HFF-Myc (cell line): ENCODE results near the gene BMERB1.

Experiments used
- DNase-seq: peaks from one replicate; pipeline ENCODE4 v3.0.0-alpha.2; 2011; ENCODE audit warnings: low read depth; ENCODE audit errors: extremely low read depth
- H3K4me3 ChIP-seq: replicated peaks from 2 replicates; pipeline ENCODE4 v1.5.1; 2011; ENCODE audit warnings: low read depth, mild to moderate bottlenecking, control low read depth, low read length
- CTCF ChIP-seq: IDR thresholded peaks from 2 replicates; pipeline ENCODE4 v1.5.1; 2012; ENCODE audit warnings: mild to moderate bottlenecking, low read depth, low read length, control low read depth; ENCODE audit errors: missing control alignments

The BMERB1 gene

GRCh38 chr16:15492091-15492740 lies 57.8 kb downstream of the BMERB1 start:
- TF ChIP-seq CTCF: no peak
- no peak for DNase-seq
- no peak overlapping the region for H3K4me3 ChIP-seq

GRCh38 chr16:15493466-15494180 lies 59.2 kb downstream of the BMERB1 start:
- no peak for TF ChIP-seq CTCF
- DNase-seq: peak; percentile 91
- peak overlapping the region; percentile 24; the same call in 1 of the 2 replicates for H3K4me3 ChIP-seq

GRCh38 chr16:15494236-15494635 lies 59.8 kb downstream of the BMERB1 start:
- DNase-seq: no peak
- no peak for TF ChIP-seq CTCF
- no peak overlapping the region for H3K4me3 ChIP-seq

GRCh38 chr16:15495898-15496297 lies 61.5 kb downstream of the BMERB1 start:
- no peak overlapping the region for H3K4me3 ChIP-seq
- TF ChIP-seq CTCF: no peak

GRCh38 chr16:15498427-15499175 lies 64.2 kb downstream of the BMERB1 start:
- TF ChIP-seq CTCF: no peak
- DNase-seq: no peak

More at GRCh38 chr16:15495898-15496297, 61.5 kb downstream of the BMERB1 start:
- DNase-seq: no peak

GRCh38 chr16:15502041-15502725 lies 67.8 kb downstream of the BMERB1 start:
- peak; percentile 87 for DNase-seq
- TF ChIP-seq CTCF: no peak
- no peak overlapping the region for H3K4me3 ChIP-seq

More at GRCh38 chr16:15498427-15499175, 64.2 kb downstream of the BMERB1 start:
- no peak overlapping the region for H3K4me3 ChIP-seq
